Adrenal gland (tissue), 12 donors: ENCODE measurements around the gene LCMT1. TPM values are rescaled to one million over a fixed set of nuclear protein-coding genes. Genes with fewer than 3 reads are reported as not detected.

Experiments used
- DNase-seq, 7 donors: peaks; one replicate each; pipeline ENCODE4 v3.0.0-alpha.2; 2019 to 2020
- H3K27ac ChIP-seq, 5 donors: fragments of 200-600 bp; sonication (generic) in 4 of 5; 1 replicate in 3 of 5; 2 replicates in 2 of 5; pipeline versions ENCODE4 v1.5.1 to v1.8.0; 2016 to 2020; ENCODE audit warnings: mild to moderate bottlenecking in 1 of 5
- H3K27me3 ChIP-seq: fragments of 200-600 bp; 2 replicates; pipeline ENCODE4 v1.8.0; 2021
- H3K36me3 ChIP-seq, 2 donors: fragments of 200-600 bp; replicated peaks in 1 of 2; 1 replicate in 1 of 2; 2 replicates in 1 of 2; pipeline versions ENCODE4 v1.5.1 to v1.8.0; 2018 to 2022
- H3K4me1 ChIP-seq, 2 donors: fragments of 200-600 bp; replicated peaks in 1 of 2; 1 replicate in 1 of 2; 2 replicates in 1 of 2; pipeline versions ENCODE4 v1.5.1 to v1.8.0; 2018 to 2021
- H3K4me3 ChIP-seq, 4 donors: fragments of 200-600 bp; sonication (generic) in 3 of 4; one replicate each; pipeline ENCODE4 v1.5.1; 2016 to 2018
- H3K9me3 ChIP-seq, 3 donors: fragments of 200-600 bp; sonication (generic) in 1 of 3; replicated peaks in 1 of 3; 1 replicate in 2 of 3; 2 replicates in 1 of 3; pipeline versions ENCODE4 v1.5.1 to v1.8.0; 2016 to 2021
- CTCF ChIP-seq, 6 experiments: fragments of 450-650 bp in 4 of 6; fragments of 200-600 bp in 2 of 6; sonication (generic) in 1 of 6; IDR thresholded peaks; 1 replicate in 5 of 6; 2 replicates in 1 of 6; pipeline versions ENCODE4 v1.5.1 to v1.8.0; 2016 to 2021; ENCODE audit warnings: antibody characterized with exemption in 6 of 6, mild to moderate bottlenecking in 2 of 6, moderate library complexity in 1 of 6
- POLR2A ChIP-seq, 2 donors: fragments of 450-650 bp; IDR thresholded peaks; one replicate each; pipeline ENCODE4 v1.6.1; 2017; ENCODE audit warnings: antibody characterized with exemption in 2 of 2, mild to moderate bottlenecking in 2 of 2, moderate library complexity in 1 of 2
- WGBS, 4 donors: extraction: QIAGEN DNeasy Blood & Tissue Kit in 2 of 4; methylation state at CpG; one replicate each; pipeline versions ENCODE4 v1.1.5 to v1.1.7; 2013 to 2017; 5-methylcytosine and 5-hydroxymethylcytosine counted together
- intact Hi-C, 2 donors: fragments of 100-400 bp; cut with DNase I; formaldehyde crosslinking; loops; one replicate each; pipeline versions ENCODE4 v1.14.1 to v1.15.0; 2022 to 2023
- polyA plus RNA-seq, 3 donors: library from polyadenylated mRNA; stranded (reverse); fragments of 200-250 nt in 2 of 3; fragments of 350-450 nt in 1 of 3; fragmentation: Illumina TruSeq in 1 of 3; extraction: RNeasy Lipid Tissue Mini Kit (QIAGEN cat#74804) in 1 of 3; gene quantifications; one replicate each; pipeline ENCODE4 v1.2.3, GENCODE V29; 2013 to 2014
- total RNA-seq, 9 donors: library from RNA; depleted of rRNA in 4 of 9; stranded (reverse); fragments of >200 nt in 4 of 9; fragments of 120-200 nt in 1 of 9; fragmentation: NEBNext Ultra II Directional in 1 of 9; extraction: Animal tissue kit (Norgen Biotek cat#: 25700) in 1 of 9; gene quantifications; one replicate each; pipeline versions ENCODE4 v1.1.0 to v1.2.4, GENCODE V29; 2013 to 2023
- donor health status: healthy with polysubstance abuse.
- donor health status: Bipolar disorder and iron deficiency.
- donor health status: DM: yes; HTN: yes; CAD: no.
- donor health status: DM: no; HTN: no; CAD: no.
- donor health status: DM: no; HTN: no; CAD: no.
- donor health status: DM: yes; HTN: yes; CAD: no.

The LCMT1 gene
- total and polyA plus RNA-seq, 12 donors: 28.1 to 60.3 (median 43.5) TPM

- no peak for DNase-seq
- Histone ChIP-seq H3K9me3 (no peaks in the 10 kb centered on the region), H3K27me3 (no peaks in the 10 kb centered on the region), H3K4me3 (no peak overlapping the region), H3K36me3 (no peaks in the 10 kb centered on the region), H3K4me1 (no peaks in the 10 kb centered on the region), H3K27ac (no peak overlapping the region)
- 88 to 96% (median 91%) methylated on average over 9 of the region's 9 CpGs for WGBS, 4 donors
- intact Hi-C loops: no loop called here
- TF ChIP-seq POLR2A (IDR thresholded peaks at IDR 0.05) (no peak), CTCF (IDR thresholded peaks at IDR 0.05) (no peak)
Observed at GRCh38 chr16:25081702-25082101, 29.8 kb upstream of the LCMT1 start.

- no peak overlapping the region for H3K27ac ChIP-seq
- 59 to 78% (median 73%) methylated on average over 6 of the region's 6 CpGs for WGBS, 4 donors
- no peak overlapping the region for H3K4me3 ChIP-seq
- TF ChIP-seq POLR2A (IDR thresholded peaks at IDR 0.05) (no peak), CTCF (IDR thresholded peaks at IDR 0.05) (no peak)
- H3K9me3 ChIP-seq: no peaks in the 10 kb centered on the region
- no peaks in the 10 kb centered on the region for H3K4me1 ChIP-seq
- H3K27me3 ChIP-seq: no peaks in the 10 kb centered on the region
- intact Hi-C loops: no loop called here
- H3K36me3 ChIP-seq: no peaks in the 10 kb centered on the region
- no peak for DNase-seq
Observed at GRCh38 chr16:25083065-25083464, 28.5 kb upstream of the LCMT1 start.

- WGBS, 4 donors: 66 to 82% (median 74%) methylated on average over 4 to 6 of the region's 6 CpGs
- Histone ChIP-seq H3K27me3 (no peaks in the 10 kb centered on the region), H3K4me3 (no peak overlapping the region), H3K4me1 (no peaks in the 10 kb centered on the region), H3K36me3 (no peaks in the 10 kb centered on the region), H3K27ac (no peak overlapping the region), H3K9me3 (no peaks in the 10 kb centered on the region)
- intact Hi-C loops: no loop called here
- no peak for DNase-seq
- TF ChIP-seq CTCF (IDR thresholded peaks at IDR 0.05) (no peak), POLR2A (IDR thresholded peaks at IDR 0.05) (no peak)
Observed at GRCh38 chr16:25083701-25084100, 27.8 kb upstream of the LCMT1 start.

GRCh38 chr16:25084797-25085196 lies 26.7 kb upstream of the LCMT1 start:
- Histone ChIP-seq H3K27me3 (no peaks in the 10 kb centered on the region), H3K9me3 (no peaks in the 10 kb centered on the region), H3K4me3 (no peak overlapping the region), H3K27ac (no peak overlapping the region), H3K4me1 (no peaks in the 10 kb centered on the region), H3K36me3 (no peaks in the 10 kb centered on the region)
- WGBS, 4 donors: 69 to 77% (median 73%) methylated on average over 6 of the region's 6 CpGs
- TF ChIP-seq POLR2A (IDR thresholded peaks at IDR 0.05) (no peak), CTCF (IDR thresholded peaks at IDR 0.05) (no peak)
- intact Hi-C loops: no loop called here
- DNase-seq: no peak
